Keratinocyte (primary cell): Measurements from ENCODE around the gene RYR2. TPM values are rescaled to one million over a fixed set of nuclear protein-coding genes. Genes with fewer than 3 reads are reported as not detected.

Source experiments
- DNase-seq: peaks from one replicate; pipeline ENCODE4 v3.0.0-alpha.2; 2011; ENCODE audit warnings: low read depth, missing footprints, low spot score
- FAIRE-seq: peaks from 2 replicates; lab custom pipeline; 2011; peaks lifted over from hg19 to GRCh38; lab: Jason Lieb, UNC
- H2AFZ ChIP-seq: 2 replicates; pipeline ENCODE4 v1.6.0; 2012; ENCODE audit warnings: low read length, control low read depth, inconsistent platforms; ENCODE audit not compliant: control insufficient read depth
- H3K27ac ChIP-seq: 2 replicates; pipeline ENCODE4 v1.5.1; 2011; ENCODE audit warnings: low read length; ENCODE audit not compliant: control insufficient read depth, insufficient read depth
- H3K27me3 ChIP-seq: 3 replicates; pipeline ENCODE4 v1.6.0; 2011; ENCODE audit warnings: low read length; ENCODE audit not compliant: control insufficient read depth, insufficient read depth; ENCODE audit errors: extremely low read depth
- H3K36me3 ChIP-seq, 2 experiments: 2 replicates in 1 of 2; 3 replicates in 1 of 2; pipeline ENCODE4 v1.5.1; 2011; ENCODE audit warnings: low read length in 2 of 2, mild to moderate bottlenecking in 1 of 2; ENCODE audit not compliant: control insufficient read depth in 2 of 2, insufficient read depth in 2 of 2; ENCODE audit errors: extremely low read depth in 1 of 2
- H3K4me1 ChIP-seq: 3 replicates; pipeline ENCODE4 v1.5.1; 2011; ENCODE audit warnings: low read length; ENCODE audit not compliant: control insufficient read depth, insufficient read depth; ENCODE audit errors: extremely low read depth
- H3K4me2 ChIP-seq: 3 replicates; pipeline ENCODE4 v1.6.0; 2011; ENCODE audit warnings: low read depth, low read length; ENCODE audit not compliant: control insufficient read depth, insufficient read depth; ENCODE audit errors: extremely low read depth
- H3K4me3 ChIP-seq, 3 experiments: fragments of 200-600 bp in 1 of 3; sonication (generic) in 1 of 3; 2 replicates in 2 of 3; 3 replicates in 1 of 3; pipeline ENCODE4 v1.5.1; 2011 to 2016; ENCODE audit warnings: low read length in 3 of 3, mild to moderate bottlenecking in 3 of 3, control low read depth in 2 of 3, inconsistent platforms in 1 of 3, low read depth in 1 of 3, mixed read lengths in 1 of 3, mixed run types in 1 of 3, moderate library complexity in 1 of 3; ENCODE audit not compliant: control insufficient read depth in 2 of 3, insufficient read depth in 2 of 3; ENCODE audit errors: extremely low read depth in 1 of 3
- H3K79me2 ChIP-seq: 2 replicates; pipeline ENCODE4 v1.6.0; 2012; ENCODE audit warnings: low read length; ENCODE audit not compliant: control insufficient read depth, insufficient read depth
- H3K9ac ChIP-seq: 3 replicates; pipeline ENCODE4 v1.6.0; 2011; ENCODE audit warnings: low read length; ENCODE audit not compliant: control insufficient read depth, insufficient read depth; ENCODE audit errors: extremely low read depth
- H3K9me1 ChIP-seq: 3 replicates; pipeline ENCODE4 v1.6.0; 2011; ENCODE audit warnings: low read length; ENCODE audit not compliant: control insufficient read depth, insufficient read depth; ENCODE audit errors: extremely low read depth
- H3K9me3 ChIP-seq: 2 replicates; pipeline ENCODE4 v1.5.1; 2012; ENCODE audit warnings: low read depth, low read length; ENCODE audit not compliant: control insufficient read depth
- H4K20me1 ChIP-seq: 3 replicates; pipeline ENCODE4 v1.6.0; 2011; ENCODE audit warnings: low read length; ENCODE audit not compliant: control insufficient read depth, insufficient read depth; ENCODE audit errors: extremely low read depth
- CTCF ChIP-seq, 3 experiments: IDR thresholded peaks in 1 of 3; conservative IDR thresholded peaks in 1 of 3; optimal IDR thresholded peaks in 1 of 3; 2 replicates in 2 of 3; 3 replicates in 1 of 3; pipeline versions ENCODE3 to v1.5.1; 2011; ENCODE audit warnings: low read length in 3 of 3, mild to moderate bottlenecking in 3 of 3, moderate library complexity in 2 of 3, control low read depth in 1 of 3, inconsistent platforms in 1 of 3; ENCODE audit not compliant: insufficient read depth in 2 of 3; ENCODE audit errors: extremely low read depth in 1 of 3
- EZH2 ChIP-seq: IDR thresholded peaks from one replicate; pipeline ENCODE4 v1.6.1; 2012; ENCODE audit warnings: inconsistent platforms, mild to moderate bottlenecking, low read length, moderate library complexity
- dilution Hi-C: fragments of 300-500 bp; cut with MboI; formaldehyde crosslinking; loops from one replicate; pipeline ENCODE4 v1.7.0; 2020; ENCODE audit warnings: low sequenced_read_pairs; ENCODE audit not compliant: extremely low pct_ligation_motif_present
- polyA plus RNA-seq, 5 experiments: library from polyadenylated mRNA; depleted of rRNA in 3 of 5; stranded (reverse) in 3 of 5; stranded (forward) in 1 of 5; unstranded in 1 of 5; fragments of >200 nt; gene quantifications; 1 replicate in 1 of 5; 2 replicates in 3 of 5; 3 replicates in 1 of 5; pipeline versions ENCODE4 v1.2.1 to v1.2.3, GENCODE V29; 2011 to 2012; ENCODE audit warnings: missing spikeins in 2 of 5, low read depth in 1 of 5, low replicate concordance in 1 of 5

Gene RYR2
- polyA plus RNA-seq, 1 donor (not counting 4 experiments of a cell fraction or from before 2014, with no cell fraction given), result 0.05 TPM

- DNase-seq, result no peak
Observed at GRCh38 chr1:237861944-237862343, 820.0 kb downstream of the RYR2 start.

GRCh38 chr1:237863234-237863633, 821.2 kb downstream of the RYR2 start:
- FAIRE-seq (no peak), DNase-seq (no peak)
- Histone ChIP-seq H3K27ac (no peak overlapping the region), H4K20me1 (no peaks in the 10 kb centered on the region), H3K36me3 (no peaks in the 10 kb centered on the region), H3K4me2 (no peak overlapping the region), H2AFZ (no peak overlapping the region), H3K9ac (no peak overlapping the region), H3K9me1 (no peaks in the 10 kb centered on the region), H3K79me2 (no peaks in the 10 kb centered on the region), H3K9me3 (no peaks in the 10 kb centered on the region), H3K27me3 (no peaks in the 10 kb centered on the region), H3K4me3 (no peak overlapping the region), H3K4me1 (no peaks in the 10 kb centered on the region)
- dilution Hi-C loops, result no loop called here
- no peak for TF ChIP-seq EZH2
- no peak for TF ChIP-seq CTCF (optimal IDR thresholded peaks at IDR 0.05 in 1 of 3, IDR thresholded peaks at IDR 0.05 in 1 of 3, conservative IDR thresholded peaks at IDR 0.05 in 1 of 3; ENCODE audit: extremely low read depth in 1 of 3, insufficient read depth in 2 of 3, low read length in 3 of 3)

More at GRCh38 chr1:237861944-237862343, 820.0 kb downstream of the RYR2 start:
- H4K20me1 ChIP-seq, result no peaks in the 10 kb centered on the region
- H3K4me3 ChIP-seq, result no peak overlapping the region
- H3K27ac ChIP-seq, result no peak overlapping the region
- TF ChIP-seq CTCF (optimal IDR thresholded peaks at IDR 0.05 in 1 of 3, IDR thresholded peaks at IDR 0.05 in 1 of 3, conservative IDR thresholded peaks at IDR 0.05 in 1 of 3; ENCODE audit: extremely low read depth in 1 of 3, insufficient read depth in 2 of 3, low read length in 3 of 3) (no peak), EZH2 (no peak)
- dilution Hi-C loops, result no loop called here
- H3K9me1 ChIP-seq, result no peaks in the 10 kb centered on the region
- no peak for FAIRE-seq
- H3K36me3 ChIP-seq, result no peaks in the 10 kb centered on the region
- no peaks in the 10 kb centered on the region for H3K79me2 ChIP-seq
- H3K9ac ChIP-seq, result no peak overlapping the region
- no peaks in the 10 kb centered on the region for H3K9me3 ChIP-seq
- no peaks in the 10 kb centered on the region for H3K27me3 ChIP-seq
- H3K4me1 ChIP-seq, result no peaks in the 10 kb centered on the region
- no peak overlapping the region for H2AFZ ChIP-seq
- no peak overlapping the region for H3K4me2 ChIP-seq
